HepG2 (cell line): ENCODE measurements around the gene MUL1. TPM values are rescaled to one million over a fixed set of nuclear protein-coding genes. Genes with fewer than 3 reads are reported as not detected.
A peak's percentile ranks its signal among the peaks of the same experiment; 100 is the strongest.

ENCODE experiments used
- ATAC-seq: fragments of 200-7000 bp; cut with Tn5 transposase; 3 replicates; pipeline ENCODE4 v1.9.1; 2020; ENCODE audit warnings: mild to moderate bottlenecking, moderate library complexity
- BruUV-seq: library from RNA; stranded (reverse); fragments of 400-500 nt; replicated peaks from 2 replicates; lab custom pipeline; 2021; lab: Mats Ljungman, UMichigan
- CTCF ChIA-PET: fragments of 300-600 bp; formaldehyde crosslinking; extraction: SDS; loops from one replicate; lab custom pipeline; 2021; ENCODE audit warnings: low total read pairs, inconsistent platforms, low intra/inter-chr PET ratio; lab: Yijun Ruan, JAX
- POLR2A ChIA-PET: fragments of 350-600 bp; sonication (Branson Sonifier 250); formaldehyde crosslinking; loops from one replicate; lab custom pipeline; 2020; ENCODE audit warnings: antibody characterized with exemption, inconsistent platforms; lab: Yijun Ruan, JAX
- DNase-seq: peaks from one replicate; pipeline ENCODE4 v3.0.0-alpha.2; 2015; ENCODE audit warnings: low spot score
- FAIRE-seq: peaks from 3 replicates; lab custom pipeline; 2011; peaks lifted over from hg19 to GRCh38; lab: Jason Lieb, UNC
- H2AFZ ChIP-seq: one replicate; pipeline ENCODE4 v1.6.1; 2011; ENCODE audit warnings: low read length, inconsistent platforms
- H3K27ac ChIP-seq: fragments of 300-600 bp; 3 replicates; pipeline ENCODE4 v1.8.0; 2011; ENCODE audit warnings: mixed run types, mild to moderate bottlenecking, mixed read lengths, low read length, inconsistent platforms; ENCODE audit not compliant: insufficient read depth; ENCODE audit errors: extremely low read length
- H3K27me3 ChIP-seq, 2 experiments: fragments of 200-600 bp in 1 of 2; 2 replicates in 1 of 2; 3 replicates in 1 of 2; pipeline versions ENCODE4 v1.6.0 to v1.8.0; 2011; ENCODE audit warnings: low read length in 2 of 2, mild to moderate bottlenecking in 2 of 2, moderate library complexity in 2 of 2, inconsistent platforms in 1 of 2; ENCODE audit not compliant: insufficient read depth in 2 of 2, control insufficient read depth in 1 of 2
- H3K36me3 ChIP-seq, 2 experiments: fragments of 200-600 bp in 1 of 2; replicated peaks in 1 of 2; 2 replicates in 1 of 2; 3 replicates in 1 of 2; pipeline versions ENCODE4 v1.5.1 to v1.8.0; 2011; ENCODE audit warnings: low read length in 2 of 2, inconsistent platforms in 1 of 2; ENCODE audit not compliant: insufficient read depth in 2 of 2, control insufficient read depth in 1 of 2
- H3K4me1 ChIP-seq: 2 replicates; pipeline ENCODE4 v1.5.1; 2012; ENCODE audit warnings: low read length, inconsistent platforms; ENCODE audit not compliant: insufficient read depth
- H3K4me2 ChIP-seq: 2 replicates; pipeline ENCODE4 v1.6.0; 2011; ENCODE audit warnings: low read depth, low read length, inconsistent platforms
- H3K4me3 ChIP-seq, 3 experiments: fragments of 200-600 bp in 1 of 3; sonication (generic), shearing (Covaris generic) in 1 of 3; replicated peaks in 1 of 3; 2 replicates each; pipeline ENCODE4 v1.5.1; 2011 to 2016; ENCODE audit warnings: low read length in 3 of 3, inconsistent platforms in 2 of 3, low read depth in 2 of 3, mild to moderate bottlenecking in 2 of 3, control low read depth in 1 of 3, mixed read lengths in 1 of 3; ENCODE audit not compliant: insufficient read depth in 1 of 3
- H3K79me2 ChIP-seq: one replicate; pipeline ENCODE4 v1.6.1; 2011; ENCODE audit warnings: low read length, inconsistent platforms; ENCODE audit not compliant: insufficient read depth
- H3K9ac ChIP-seq: 2 replicates; pipeline ENCODE4 v1.6.0; 2011; ENCODE audit warnings: mild to moderate bottlenecking, low read depth, low read length, inconsistent platforms; ENCODE audit not compliant: insufficient read depth
- H3K9me3 ChIP-seq: 2 replicates; pipeline ENCODE4 v1.5.1; 2012; ENCODE audit warnings: mild to moderate bottlenecking, low read length
- H4K20me1 ChIP-seq: 2 replicates; pipeline ENCODE4 v1.6.0; 2011; ENCODE audit warnings: inconsistent platforms, mild to moderate bottlenecking, low read length, moderate library complexity; ENCODE audit not compliant: insufficient read depth
- DNMT1 ChIP-seq: sonication (generic); formaldehyde crosslinking; IDR thresholded peaks from 2 replicates; pipeline ENCODE4 v1.5.1; 2020; ENCODE audit warnings: mild to moderate bottlenecking, missing genetic modification reagents
- NFE2 ChIP-seq: sonication (generic); formaldehyde crosslinking; IDR thresholded peaks from 2 replicates; pipeline ENCODE4 v1.4.0; 2020; ENCODE audit warnings: missing genetic modification reagents
- POLR2A ChIP-seq, 2 experiments: IDR thresholded peaks; 2 replicates each; pipeline ENCODE4 v1.6.1; 2011; ENCODE audit warnings: low read depth in 2 of 2, low read length in 2 of 2, mild to moderate bottlenecking in 1 of 2, moderate library complexity in 1 of 2; ENCODE audit not compliant: insufficient read depth in 1 of 2
- PRMT3 ChIP-seq: sonication (generic); formaldehyde crosslinking; IDR thresholded peaks from 2 replicates; pipeline ENCODE4 v1.8.1; 2022; ENCODE audit warnings: low read depth, mild to moderate bottlenecking, moderate library complexity, missing genetic modification reagents, borderline replicate concordance
- TGIF2 ChIP-seq: IDR thresholded peaks from 2 replicates; pipeline ENCODE4 v1.6.1; 2016; ENCODE audit warnings: control low read depth, missing compliant biosample characterization
- WGBS: methylation state at CpG from one replicate; pipeline ENCODE4 v1.1.6; 2017; ENCODE audit warnings: low lambda C conversion rate; 5-methylcytosine and 5-hydroxymethylcytosine counted together
- in situ Hi-C: cut with HindIII; loops from 2 replicates; pipeline ENCODE4 v1.10.0; 2017; ENCODE audit warnings: low pct_unique_long_range_greater_than_20kb; ENCODE audit not compliant: extremely low pct_ligation_motif_present
- intact Hi-C: fragments of 100-400 bp; cut with micrococcal nuclease; formaldehyde crosslinking; loops from one replicate; pipeline ENCODE4 v1.10.0; 2022; ENCODE audit not compliant: unreplicated experiment
- polyA plus RNA-seq, 8 experiments: library from polyadenylated mRNA; depleted of rRNA in 3 of 8; stranded (reverse) in 7 of 8; unstranded in 1 of 8; fragments of >200 nt; fragmentation: Illumina TruSeq in 4 of 8; extraction: Trizol in 4 of 8; gene quantifications; 2 replicates each; pipeline versions ENCODE4 v1.2.1 to v1.2.3, GENCODE V29; 2011 to 2016; ENCODE audit warnings: low read depth in 4 of 8, missing spikeins in 1 of 8, mixed read lengths in 1 of 8; ENCODE audit not compliant: insufficient read depth in 1 of 8
- total RNA-seq, 5 experiments: library from RNA; depleted of rRNA; stranded (reverse); fragments of >200 nt; fragmentation: Illumina TruSeq; extraction: Trizol; gene quantifications; 2 replicates each; pipeline ENCODE4 v1.2.3, GENCODE V29; 2016; ENCODE audit warnings: low read depth in 1 of 5
- TF ChIP-seq, protein P1 (sequence below): sonication (generic); formaldehyde crosslinking; IDR thresholded peaks from 2 replicates; pipeline ENCODE4 v1.9.0; 2022; ENCODE audit warnings: low read depth, missing genetic modification reagents

MUL1 gene
- total and polyA plus RNA-seq, 2 of the 13 experiments (the other 11 are each of a cell fraction or from before 2014, with no cell fraction given), result 21.5 to 26.5 TPM

DNA sequence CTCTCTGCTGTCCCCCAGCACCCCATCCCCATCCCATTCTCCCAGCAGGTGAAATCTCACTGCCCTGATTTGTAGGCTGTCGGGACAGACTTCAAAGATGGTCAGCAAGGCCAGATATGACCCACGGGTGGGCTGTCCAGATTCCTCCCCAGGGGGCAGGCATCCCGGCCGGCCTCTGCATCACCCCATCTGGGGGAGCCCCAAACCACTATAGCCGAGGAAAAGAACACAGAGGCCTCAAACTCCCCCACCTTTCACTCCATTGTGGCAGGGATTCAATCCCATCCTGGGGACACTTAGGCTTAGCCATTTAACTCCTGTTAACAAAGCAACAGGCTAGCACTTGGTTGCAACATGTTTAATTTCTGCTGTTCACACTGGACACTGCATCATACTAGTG lies 8.8 kb downstream of the MUL1 start (continued):
- TF ChIP-seq, protein P1, sequence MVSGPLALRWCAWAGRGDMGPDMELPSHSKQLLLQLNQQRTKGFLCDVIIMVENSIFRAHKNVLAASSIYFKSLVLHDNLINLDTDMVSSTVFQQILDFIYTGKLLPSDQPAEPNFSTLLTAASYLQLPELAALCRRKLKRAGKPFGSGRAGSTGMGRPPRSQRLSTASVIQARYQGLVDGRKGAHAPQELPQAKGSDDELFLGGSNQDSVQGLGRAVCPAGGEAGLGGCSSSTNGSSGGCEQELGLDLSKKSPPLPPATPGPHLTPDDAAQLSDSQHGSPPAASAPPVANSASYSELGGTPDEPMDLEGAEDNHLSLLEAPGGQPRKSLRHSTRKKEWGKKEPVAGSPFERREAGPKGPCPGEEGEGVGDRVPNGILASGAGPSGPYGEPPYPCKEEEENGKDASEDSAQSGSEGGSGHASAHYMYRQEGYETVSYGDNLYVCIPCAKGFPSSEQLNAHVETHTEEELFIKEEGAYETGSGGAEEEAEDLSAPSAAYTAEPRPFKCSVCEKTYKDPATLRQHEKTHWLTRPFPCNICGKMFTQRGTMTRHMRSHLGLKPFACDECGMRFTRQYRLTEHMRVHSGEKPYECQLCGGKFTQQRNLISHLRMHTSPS, result no peak
- no peak for TF ChIP-seq NFE2 (CRISPR knock-in tag)

DNA sequence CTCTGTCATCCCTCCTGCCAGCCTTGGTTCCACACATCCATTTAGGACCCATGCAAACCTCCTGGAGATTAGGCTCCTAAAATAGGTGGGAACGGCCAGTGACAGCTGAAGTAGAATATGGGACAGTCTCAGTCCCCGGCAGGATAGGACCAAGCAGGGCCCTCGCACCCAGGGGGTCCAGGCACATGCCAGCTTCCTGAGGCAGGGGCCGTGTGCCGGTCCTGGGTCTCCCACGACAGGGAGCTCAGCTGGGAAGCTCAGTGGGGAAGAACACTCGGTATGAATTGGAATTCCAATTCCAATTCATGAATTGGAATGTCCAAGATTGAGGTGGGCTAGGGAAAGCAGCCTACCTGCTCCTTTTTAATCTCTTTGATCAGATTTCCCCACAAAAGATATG lies 9.8 kb downstream of the MUL1 start:
- no peak overlapping the region for H3K4me2 ChIP-seq
- H3K79me2 ChIP-seq, result no peaks in the 10 kb centered on the region
- peaks cover 0 to 2% of the 10 kb centered on the region in 2 experiments; a peak in 1 of 5 replicates for H3K27me3 ChIP-seq
- intact Hi-C loops, result no loop called here
- H3K9ac ChIP-seq, result no peak overlapping the region
- 91% methylated on average over 6 of the region's 7 CpGs for WGBS
- ATAC-seq (no peak), FAIRE-seq (no peak), DNase-seq (no peak)
- no TSS peak for BruUV-seq
- ChIA-PET CTCF (no interaction called here), POLR2A (no interaction called here)
- peaks cover 18 to 39% of the 10 kb centered on the region in 2 experiments; a peak in 4 of 5 replicates for H3K36me3 ChIP-seq
- H2AFZ ChIP-seq, result no peak overlapping the region
- H3K4me3 ChIP-seq, result no peak overlapping the region
- in situ Hi-C loops, result loop anchor here (10.0 kb wide), 1 partner anchor 63 kb away; no protein-coding TSS in a partner anchor
- peaks cover 29% of the 10 kb centered on the region for H3K4me1 ChIP-seq
- H3K9me3 ChIP-seq, result no peaks in the 10 kb centered on the region
- no peak overlapping the region for H3K27ac ChIP-seq
- TF ChIP-seq PRMT3 (CRISPR knock-in tag), result no peak
- no peak for TF ChIP-seq DNMT1 (CRISPR knock-in tag)
- 0 out of 4 replicates have a peak, but pooled peaks of 1 of the 2 experiments have one; percentile 6 for TF ChIP-seq POLR2A (IDR thresholded peaks at IDR 0.05; ENCODE audit: insufficient read depth in 1 of 2, low read depth in 2 of 2, low read length in 2 of 2)
- no peak for TF ChIP-seq TGIF2
- no peaks in the 10 kb centered on the region for H4K20me1 ChIP-seq
